ENCODE results near the gene RNF217.
"Not testable (repeated sequence)": the region's sequence is repeated elsewhere in the genome, so short reads cannot be mapped to it uniquely, and the experiment has no call there.

The RNF217 gene

DNA sequence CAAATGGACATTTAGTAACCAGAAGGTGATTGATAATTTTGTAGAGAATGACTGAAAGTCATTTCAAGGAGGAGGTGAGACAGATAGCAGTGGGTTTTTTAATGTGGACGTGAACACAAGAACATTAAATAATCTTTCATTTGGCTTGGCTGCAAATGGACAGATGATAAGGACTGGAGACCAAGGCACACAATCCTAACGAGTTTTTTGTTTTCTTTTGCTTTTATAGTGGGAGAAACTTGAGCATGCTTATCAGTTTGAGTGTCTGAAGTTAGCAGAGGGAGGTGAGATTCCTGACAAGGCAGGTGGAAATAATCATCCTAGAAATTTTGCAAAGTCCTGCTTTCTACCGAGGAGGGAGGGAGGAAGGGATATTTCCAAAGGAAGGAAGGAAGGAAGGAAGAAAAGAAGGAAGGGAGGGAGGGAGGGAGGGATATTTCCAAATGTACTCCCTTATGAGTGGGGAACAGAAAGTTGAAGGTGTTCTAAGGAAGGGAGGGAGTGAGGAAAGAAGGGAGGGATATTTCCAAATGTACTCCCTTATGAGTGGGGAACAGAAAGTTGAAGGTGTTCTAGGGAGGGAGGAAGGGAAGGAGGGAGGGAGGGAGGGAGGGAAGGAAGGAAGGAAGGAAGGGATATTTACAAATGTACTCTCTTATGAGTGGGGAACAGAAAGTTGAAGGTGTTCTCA lies 63.1 kb downstream of the RNF217 start:
- Histone ChIP-seq H3K27me3 (ENCODE audit: low read depth) (no peaks in the 10 kb centered on the region), H3K36me3 (replicated peaks) (no peaks in the 10 kb centered on the region), H3K4me1 (0 out of 2 replicates have a peak, but pooled peaks cover under 1% of the 10 kb centered on the region), H3K4me3 (no peak overlapping the region), H3K9me3 (no peaks in the 10 kb centered on the region)
- in situ Hi-C loops (cut with MboI; ENCODE audit: low sequenced_read_pairs), result no loop called here
- DNase-seq (ENCODE audit: low spot score in 2 of 2), result no peak

DNA sequence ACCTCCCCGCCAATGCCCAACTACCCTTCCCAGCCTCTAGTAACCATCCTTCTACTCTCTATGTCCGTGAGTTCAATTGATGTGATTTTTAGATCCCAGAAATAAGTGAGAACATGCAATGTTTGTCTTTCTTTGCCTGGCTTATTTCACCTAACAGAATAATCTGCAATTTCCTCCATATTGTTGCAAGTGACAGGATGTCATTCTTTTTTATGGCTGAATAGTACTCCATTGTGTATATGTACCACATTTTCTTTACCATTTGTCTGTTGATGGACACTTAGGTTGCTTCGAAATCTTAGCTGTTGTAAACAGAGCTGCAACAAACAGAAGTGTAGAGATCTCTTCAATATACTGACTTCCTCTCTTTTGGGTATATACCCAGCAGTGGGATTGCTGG lies 65.0 kb downstream of the RNF217 start:
- H3K36me3 ChIP-seq (replicated peaks), result no peaks in the 10 kb centered on the region
- H3K27me3 ChIP-seq (ENCODE audit: low read depth), result no peaks in the 10 kb centered on the region
- no peak for DNase-seq (ENCODE audit: low spot score in 2 of 2)
- H3K4me3 ChIP-seq, result no peak overlapping the region
- H3K9me3 ChIP-seq, result no peaks in the 10 kb centered on the region
- no peaks in the 10 kb centered on the region for H3K4me1 ChIP-seq
- in situ Hi-C loops (cut with MboI; ENCODE audit: low sequenced_read_pairs), result no loop called here

DNA sequence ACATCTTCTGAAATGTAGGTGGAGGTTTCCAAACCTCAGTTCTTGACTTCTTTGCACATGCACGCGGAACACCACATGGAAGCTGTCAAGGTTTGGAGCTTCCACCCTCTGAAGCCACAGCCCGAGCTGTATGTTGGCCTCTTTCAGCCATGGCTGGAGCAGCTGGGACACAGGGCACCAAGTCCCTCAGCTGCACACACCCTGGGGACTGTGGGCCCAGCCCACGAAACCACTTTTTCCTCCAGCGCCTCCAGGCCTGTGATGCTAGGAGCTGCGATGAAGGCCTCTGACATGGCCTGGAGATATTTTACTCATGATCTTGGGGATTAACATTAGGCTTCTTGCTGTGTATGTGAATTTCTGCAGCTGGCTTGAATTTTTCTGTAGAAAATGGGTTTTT lies 68.7 kb downstream of the RNF217 start:
- in situ Hi-C loops (cut with MboI; ENCODE audit: low sequenced_read_pairs), result no loop called here

DNA sequence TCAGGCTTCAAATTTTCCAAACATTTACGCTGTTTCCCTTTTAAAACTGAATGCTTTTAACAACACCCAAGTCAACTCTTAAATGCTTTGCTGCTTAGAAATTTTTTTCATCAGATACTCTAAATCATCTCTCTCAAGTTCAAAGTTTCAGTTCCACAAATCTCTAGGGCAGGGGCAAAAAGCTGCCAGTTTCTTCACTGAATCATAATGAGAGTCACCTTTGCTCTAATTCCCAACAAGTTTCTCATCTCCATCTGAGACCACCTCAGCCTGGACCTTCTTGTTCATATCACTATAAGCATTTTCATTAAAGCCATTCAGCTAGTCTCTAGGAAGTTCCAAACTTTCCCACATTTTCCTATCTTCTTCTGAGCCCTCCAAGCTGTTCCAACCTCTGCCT lies 69.1 kb downstream of the RNF217 start:
- DNase-seq (ENCODE audit: low spot score in 2 of 2), result no peak
- H3K4me3 ChIP-seq, result no peak overlapping the region
- in situ Hi-C loops (cut with MboI; ENCODE audit: low sequenced_read_pairs), result no loop called here
- no peaks in the 10 kb centered on the region for H3K9me3 ChIP-seq
- H3K36me3 ChIP-seq (replicated peaks), result no peaks in the 10 kb centered on the region
- no peaks in the 10 kb centered on the region for H3K4me1 ChIP-seq
- H3K27me3 ChIP-seq (ENCODE audit: low read depth), result no peaks in the 10 kb centered on the region

More for the DNA sequence above, 68.7 kb downstream of the RNF217 start:
- Histone ChIP-seq H3K36me3 (replicated peaks) (no peaks in the 10 kb centered on the region), H3K4me3 (no peak overlapping the region), H3K9me3 (no peaks in the 10 kb centered on the region), H3K27me3 (ENCODE audit: low read depth) (no peaks in the 10 kb centered on the region), H3K4me1 (no peaks in the 10 kb centered on the region)
- DNase-seq (ENCODE audit: low spot score in 2 of 2), result no peak

DNA sequence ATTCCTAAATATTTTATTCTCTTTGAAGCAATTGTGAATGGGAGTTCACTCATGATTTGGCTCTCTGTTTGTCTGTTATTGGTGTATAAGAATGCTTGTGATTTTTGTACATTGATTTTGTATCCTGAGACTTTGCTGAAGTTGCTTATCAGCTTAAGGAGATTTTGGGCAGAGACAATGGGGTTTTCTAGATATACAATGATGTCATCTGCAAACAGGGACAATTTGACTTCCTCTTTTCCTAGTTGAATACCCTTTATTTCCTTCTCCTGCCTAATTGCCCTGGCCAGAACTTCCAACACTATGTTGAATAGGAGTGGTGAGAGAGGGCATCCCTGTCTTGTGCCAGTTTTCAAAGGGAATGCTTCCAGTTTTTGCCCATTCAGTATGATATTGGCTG lies 72.7 kb downstream of the RNF217 start:
- in situ Hi-C loops (cut with MboI; ENCODE audit: low sequenced_read_pairs); H3K36me3 ChIP-seq (replicated peaks); H3K4me1 ChIP-seq; H3K4me3 ChIP-seq; H3K9me3 ChIP-seq; H3K27me3 ChIP-seq (ENCODE audit: low read depth); DNase-seq (ENCODE audit: low spot score in 2 of 2): not testable (repeated sequence)

DNA sequence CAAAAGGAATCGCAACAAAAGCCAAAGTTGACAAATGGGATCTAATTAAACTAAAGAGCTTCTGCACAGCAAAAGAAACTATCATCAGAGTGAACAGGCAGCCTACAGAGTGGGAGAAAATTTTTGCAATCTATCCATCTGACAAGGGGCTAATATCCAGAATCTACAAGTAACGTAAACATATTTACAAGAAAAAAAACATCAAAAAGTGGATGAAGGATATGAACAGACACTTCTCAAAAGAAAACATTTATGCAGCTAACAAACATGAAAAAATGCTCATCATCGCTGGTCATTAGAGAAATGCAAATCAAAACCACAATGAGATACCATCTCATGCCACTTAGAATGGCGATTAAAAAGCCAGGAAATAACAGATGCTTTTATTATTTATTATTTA lies 74.2 kb downstream of the RNF217 start:
- H3K4me3 ChIP-seq; DNase-seq (ENCODE audit: low spot score in 2 of 2); H3K9me3 ChIP-seq; H3K27me3 ChIP-seq (ENCODE audit: low read depth); H3K36me3 ChIP-seq (replicated peaks); H3K4me1 ChIP-seq; in situ Hi-C loops (cut with MboI; ENCODE audit: low sequenced_read_pairs): not testable (repeated sequence)

DNA sequence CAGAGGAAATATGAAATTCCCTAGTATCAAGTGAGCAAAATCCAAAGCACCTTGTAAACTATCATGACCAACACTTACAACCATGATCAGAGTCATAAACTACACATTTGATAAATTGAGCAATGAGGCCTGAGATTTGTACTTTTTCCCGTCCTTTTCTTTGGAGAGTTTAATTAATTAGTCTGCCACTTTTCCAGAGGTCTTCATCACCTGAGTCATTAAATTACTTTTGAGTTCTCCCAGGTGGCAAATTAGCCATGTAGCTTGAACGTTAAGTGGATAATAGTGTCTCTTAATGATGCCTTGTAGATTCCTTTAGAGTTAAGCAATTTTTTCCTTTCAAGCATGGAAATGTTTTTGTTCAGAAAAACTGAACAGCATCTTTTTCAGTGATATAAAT lies 75.6 kb downstream of the RNF217 start:
- Histone ChIP-seq H3K4me3 (no peak overlapping the region), H3K27me3 (ENCODE audit: low read depth) (no peaks in the 10 kb centered on the region; the same call in 1 of the 2 replicates), H3K4me1 (no peaks in the 10 kb centered on the region), H3K9me3 (no peaks in the 10 kb centered on the region), H3K36me3 (replicated peaks) (no peaks in the 10 kb centered on the region)
- no peak for DNase-seq (ENCODE audit: low spot score in 2 of 2)
- in situ Hi-C loops (cut with MboI; ENCODE audit: low sequenced_read_pairs), result no loop called here

DNA sequence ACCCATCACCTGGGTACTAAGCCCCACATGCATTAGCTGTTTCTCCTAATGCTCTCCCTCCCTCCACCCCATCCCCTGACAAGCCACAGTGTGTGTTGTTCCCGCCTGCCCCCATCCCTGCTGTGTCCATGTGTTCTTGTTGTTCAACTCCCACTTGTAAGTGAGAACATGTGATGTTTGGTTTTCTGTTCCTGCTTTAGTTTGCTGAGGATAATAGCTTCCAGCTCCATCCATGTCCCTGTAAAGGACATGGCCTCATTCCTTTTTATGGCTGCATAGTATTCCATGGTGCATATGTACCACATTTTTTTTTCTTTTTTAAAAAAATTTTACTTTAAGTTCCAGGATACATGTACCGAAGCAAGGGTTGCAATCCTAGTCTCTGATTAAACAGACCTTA lies 76.7 kb downstream of the RNF217 start:
- no peaks in the 10 kb centered on the region for H3K9me3 ChIP-seq

DNA sequence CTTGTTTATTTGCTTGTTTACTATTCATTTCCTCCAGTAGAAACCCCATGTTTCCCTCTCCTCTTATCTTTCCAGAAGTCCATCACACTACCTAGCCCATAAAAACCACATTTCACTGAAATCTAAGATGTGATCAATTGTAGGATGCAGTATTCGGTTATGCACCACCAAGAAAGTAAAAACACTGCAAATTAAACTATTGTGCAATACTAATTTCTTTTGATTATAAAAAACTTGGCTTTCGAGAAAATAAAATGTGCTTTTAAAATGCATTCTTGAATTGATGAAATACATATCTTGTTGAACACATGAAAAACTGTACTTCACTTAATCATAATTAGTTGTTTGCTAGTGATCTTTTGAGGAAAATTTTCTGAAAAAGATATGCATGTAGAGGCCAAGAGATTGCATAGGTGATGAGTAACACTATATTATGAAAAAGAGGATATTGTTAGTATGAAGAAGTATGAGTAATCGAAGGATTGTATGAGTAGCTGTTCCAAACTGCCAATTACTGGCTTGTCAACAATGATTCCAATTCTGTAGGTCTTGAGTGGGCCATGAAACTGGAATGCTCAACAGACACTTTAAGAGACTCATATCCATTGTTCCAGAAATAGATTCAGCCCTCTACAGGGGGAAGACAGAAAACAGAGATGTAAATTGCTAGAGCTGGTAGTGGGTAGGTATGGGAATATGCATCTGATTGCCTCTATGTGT lies 79.7 kb downstream of the RNF217 start:
- no peaks in the 10 kb centered on the region for H3K36me3 ChIP-seq (replicated peaks)
- peaks cover 8% of the 10 kb centered on the region for H3K4me1 ChIP-seq
- no peaks in the 10 kb centered on the region for H3K9me3 ChIP-seq
- no peak for DNase-seq (ENCODE audit: low spot score in 2 of 2)
- no peak overlapping the region for H3K4me3 ChIP-seq
- no peaks in the 10 kb centered on the region for H3K27me3 ChIP-seq (ENCODE audit: low read depth)
- in situ Hi-C loops (cut with MboI; ENCODE audit: low sequenced_read_pairs), result no loop called here

More for the DNA sequence above, 76.7 kb downstream of the RNF217 start:
- in situ Hi-C loops (cut with MboI; ENCODE audit: low sequenced_read_pairs), result no loop called here
- Histone ChIP-seq H3K4me1 (peaks cover 7% of the 10 kb centered on the region), H3K4me3 (no peak overlapping the region), H3K27me3 (ENCODE audit: low read depth) (no peaks in the 10 kb centered on the region; the same call in 1 of the 2 replicates), H3K36me3 (replicated peaks) (no peaks in the 10 kb centered on the region)
- no peak for DNase-seq (ENCODE audit: low spot score in 2 of 2)

DNA sequence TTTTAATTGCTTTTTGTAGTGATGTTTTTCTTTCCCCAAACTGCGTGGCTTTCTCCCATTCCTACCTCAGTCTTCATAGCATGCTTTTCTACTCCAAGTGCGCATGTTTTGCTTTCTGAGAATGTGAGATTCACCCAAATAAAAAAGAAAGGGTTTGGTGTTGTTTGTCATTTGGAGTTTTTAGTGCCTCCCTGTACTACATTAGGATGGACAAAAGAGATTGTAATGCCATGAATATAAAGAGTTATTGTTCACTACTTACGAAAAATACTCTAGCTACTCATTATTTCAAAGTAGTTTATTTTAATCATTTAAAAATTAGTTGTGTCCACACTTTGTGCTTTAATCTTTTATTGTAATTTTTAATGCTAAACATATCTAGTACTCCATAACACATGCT lies 81.8 kb downstream of the RNF217 start:
- peaks cover 8% of the 10 kb centered on the region for H3K4me1 ChIP-seq
- H3K4me3 ChIP-seq, result no peak overlapping the region
- no peaks in the 10 kb centered on the region for H3K9me3 ChIP-seq
- H3K27me3 ChIP-seq (ENCODE audit: low read depth), result no peaks in the 10 kb centered on the region
- in situ Hi-C loops (cut with MboI; ENCODE audit: low sequenced_read_pairs), result no loop called here
- H3K36me3 ChIP-seq (replicated peaks), result no peaks in the 10 kb centered on the region
- no peak for DNase-seq (ENCODE audit: low spot score in 2 of 2)

DNA sequence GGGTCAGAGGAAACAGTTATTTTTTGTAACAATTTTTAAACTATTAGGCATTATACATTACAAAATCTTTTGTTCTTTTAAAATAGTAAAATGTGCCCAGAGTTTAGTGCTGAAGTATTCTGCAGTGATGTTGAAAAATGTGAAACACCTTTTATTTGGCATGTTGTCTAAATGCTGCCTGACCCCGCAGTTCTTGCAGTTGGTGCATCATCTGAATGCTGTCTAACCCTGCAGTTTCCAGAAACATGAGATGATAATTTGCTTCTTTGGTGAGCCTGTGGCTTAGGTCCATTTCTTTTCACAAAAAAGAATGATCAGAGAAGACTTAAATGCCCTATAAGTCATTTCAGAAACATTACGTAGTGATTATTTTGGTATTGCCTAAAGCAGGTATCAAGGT lies 82.4 kb downstream of the RNF217 start:
- peaks cover 8% of the 10 kb centered on the region for H3K4me1 ChIP-seq
- no peaks in the 10 kb centered on the region for H3K9me3 ChIP-seq
- no peaks in the 10 kb centered on the region for H3K27me3 ChIP-seq (ENCODE audit: low read depth)
- H3K36me3 ChIP-seq (replicated peaks), result no peaks in the 10 kb centered on the region
- DNase-seq (ENCODE audit: low spot score in 2 of 2), result no peak
- no peak overlapping the region for H3K4me3 ChIP-seq
- in situ Hi-C loops (cut with MboI; ENCODE audit: low sequenced_read_pairs), result no loop called here

DNA sequence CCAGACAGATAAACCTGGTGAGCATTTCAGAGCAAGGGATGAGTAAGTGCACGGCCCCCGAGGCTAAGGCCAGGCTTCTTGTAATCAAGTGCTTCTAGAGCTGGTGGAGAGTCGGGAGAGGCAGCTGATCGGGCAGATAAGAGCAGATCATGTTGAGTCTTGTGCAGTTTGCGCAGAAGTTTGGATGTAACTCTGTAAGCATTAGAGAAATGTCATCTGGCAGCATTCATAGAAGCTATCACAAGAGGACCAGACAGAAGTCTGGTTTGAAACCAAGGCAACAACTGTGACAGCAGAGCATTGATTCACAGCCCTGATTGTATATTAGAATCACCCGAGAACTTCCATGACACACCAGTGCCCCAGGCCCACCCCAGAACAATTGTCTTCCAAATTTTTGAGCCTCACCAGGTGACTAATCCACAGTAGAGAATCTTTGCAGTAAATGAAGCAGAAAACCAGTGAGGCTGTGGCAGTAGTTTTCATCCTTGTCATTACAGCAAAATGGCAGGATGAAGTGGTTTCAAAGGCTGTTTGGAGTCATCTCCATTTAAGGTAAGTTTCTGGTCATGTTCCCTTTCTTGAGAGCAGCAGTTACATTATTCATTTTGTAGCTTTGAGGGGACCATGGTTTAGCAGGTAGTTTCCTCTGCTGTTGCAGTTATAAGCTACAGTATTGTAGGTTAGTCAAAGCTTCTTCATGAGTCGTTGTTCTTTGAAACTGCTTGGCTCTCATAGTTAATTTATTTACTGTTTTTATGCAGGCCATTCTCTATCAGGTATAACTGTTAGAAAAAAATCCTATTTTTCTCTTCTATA lies 84.1 kb downstream of the RNF217 start:
- no peak overlapping the region for H3K4me3 ChIP-seq
- no peaks in the 10 kb centered on the region for H3K9me3 ChIP-seq
- in situ Hi-C loops (cut with MboI; ENCODE audit: low sequenced_read_pairs), result no loop called here
- H3K27me3 ChIP-seq (ENCODE audit: low read depth), result no peaks in the 10 kb centered on the region
- peaks cover 8% of the 10 kb centered on the region for H3K4me1 ChIP-seq
- no peak for DNase-seq (ENCODE audit: low spot score in 2 of 2)
- no peaks in the 10 kb centered on the region for H3K36me3 ChIP-seq (replicated peaks)

DNA sequence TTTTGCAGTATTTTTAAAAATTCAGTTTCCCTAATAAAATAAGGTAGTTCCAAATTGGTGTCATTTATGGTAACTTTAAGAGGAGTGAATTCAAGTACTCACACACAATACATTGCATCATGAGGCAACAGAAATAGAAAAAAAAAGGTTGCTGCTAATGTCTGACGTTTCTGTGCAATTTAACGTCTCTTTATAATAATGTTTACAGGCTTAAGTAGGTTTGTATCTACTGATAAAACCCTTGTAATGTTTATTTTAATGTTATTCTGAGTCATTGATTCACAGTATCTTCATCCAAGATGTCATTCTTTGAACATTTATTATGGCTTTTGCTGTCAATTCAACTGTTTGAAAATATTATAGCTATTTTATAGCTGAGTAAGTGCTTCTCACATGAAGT lies 86.0 kb downstream of the RNF217 start:
- Histone ChIP-seq H3K4me3 (no peak overlapping the region), H3K27me3 (ENCODE audit: low read depth) (no peaks in the 10 kb centered on the region), H3K4me1 (peaks cover 8% of the 10 kb centered on the region), H3K36me3 (replicated peaks) (no peaks in the 10 kb centered on the region), H3K9me3 (no peaks in the 10 kb centered on the region)
- in situ Hi-C loops (cut with MboI; ENCODE audit: low sequenced_read_pairs), result no loop called here
- DNase-seq (ENCODE audit: low spot score in 2 of 2), result no peak
